ENCODE measurements around the gene DEFB128.

DNA sequence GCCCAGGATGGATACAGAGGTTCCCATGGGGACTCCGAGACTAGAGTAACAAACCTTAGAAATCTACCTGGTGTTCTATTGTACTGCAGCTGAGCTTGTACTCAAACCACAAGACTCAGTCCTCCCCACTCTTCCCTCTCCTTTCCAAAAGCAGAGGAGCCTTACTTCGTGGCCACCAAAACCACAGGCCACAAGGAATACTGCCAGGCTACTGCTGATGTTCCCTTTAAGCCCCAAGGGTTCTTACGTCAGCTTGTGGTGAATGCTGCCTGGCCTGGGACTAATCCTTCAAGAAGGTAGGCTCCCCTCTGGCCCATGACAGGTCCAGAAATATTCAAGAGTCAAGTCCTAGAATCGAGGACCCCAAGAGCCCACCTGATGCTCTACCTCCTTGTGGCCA is 10.5 kb upstream of the DEFB128 start:
- TF ChIP-seq POLR2A (IDR thresholded peaks at IDR 0.05; ENCODE audit: low read depth, low read length) = no peak
- TF ChIP-seq SPI1 (IDR thresholded peaks at IDR 0.05; ENCODE audit: low read depth, low read length) = no peak
- no peak for TF ChIP-seq TAF1 (IDR thresholded peaks at IDR 0.05; ENCODE audit: low read depth, low read length)
- TF ChIP-seq POLR2AphosphoS5 (IDR thresholded peaks at IDR 0.05; ENCODE audit: low read depth, low read length) = no peak
- TF ChIP-seq POU2F2 (IDR thresholded peaks at IDR 0.05; ENCODE audit: low read depth, low read length) = no peak
